HG02970 (cell line): ENCODE data around the gene ARSI.

Experiments used
- ATAC-seq: cut with Tn5 transposase; IDR thresholded peaks from one replicate; pipeline ENCODE4 v1.9.1; 2021; ENCODE audit warnings: mild to moderate bottlenecking, moderate library complexity, moderate number of reproducible peaks; ENCODE audit not compliant: unreplicated experiment, low FRiP score

Gene ARSI

DNA sequence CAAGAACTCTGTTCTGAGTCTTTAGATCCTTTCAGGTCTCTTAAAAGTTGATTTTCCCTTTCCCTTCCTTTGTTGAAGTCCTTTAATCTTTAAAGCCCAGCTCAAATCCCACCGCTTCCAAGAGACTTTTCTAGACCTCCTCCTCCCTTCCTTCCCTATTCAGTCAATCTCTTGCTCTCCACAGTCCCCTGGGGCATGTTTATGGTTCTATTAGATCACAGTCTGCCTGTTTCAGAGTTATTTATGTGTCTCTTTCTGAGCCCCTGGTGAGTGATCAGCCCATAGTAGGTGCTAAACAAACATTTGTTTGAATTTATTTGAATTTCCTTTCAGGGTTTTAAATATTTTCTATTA, 7.2 kb upstream of the ARSI start:
- ATAC-seq = no peak

DNA sequence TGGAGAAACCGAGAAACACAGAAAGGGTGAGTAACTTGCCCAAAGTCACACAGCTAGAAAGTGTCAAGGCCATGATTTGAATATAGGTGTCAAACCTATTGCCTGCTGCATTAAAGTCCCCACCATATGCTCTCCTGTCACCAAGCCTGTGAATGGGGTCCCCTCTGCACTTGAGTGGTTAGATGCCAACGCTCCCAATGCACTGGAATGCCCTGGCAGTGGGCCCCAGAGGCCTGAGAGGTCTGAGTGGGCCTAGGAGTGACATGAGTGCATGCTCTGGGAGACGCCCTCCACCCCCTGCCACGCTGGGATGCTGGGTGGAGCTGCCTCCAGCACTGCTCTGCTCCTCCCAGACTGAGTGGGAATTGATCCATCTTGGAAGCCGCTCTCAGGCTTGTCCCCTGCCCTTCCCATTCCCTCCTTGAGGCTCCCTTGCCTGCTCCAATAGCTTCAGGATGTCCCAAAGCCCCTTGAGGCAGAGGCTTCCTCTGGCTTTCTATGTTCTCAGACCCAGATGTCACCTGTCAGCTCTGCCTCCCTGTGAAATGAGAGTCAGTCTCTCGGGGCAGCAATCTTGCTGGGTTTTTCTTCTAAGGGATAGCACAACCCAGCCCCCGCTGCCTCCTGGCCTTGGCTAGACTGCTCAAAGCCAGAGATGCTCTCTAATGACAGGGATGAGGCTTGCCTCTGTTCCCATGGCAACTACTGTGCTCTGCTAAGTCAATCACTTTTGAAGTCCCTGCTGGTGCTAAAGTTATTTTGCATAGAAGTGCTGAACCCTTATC, 6.6 kb upstream of the ARSI start:
- no peak for ATAC-seq

DNA sequence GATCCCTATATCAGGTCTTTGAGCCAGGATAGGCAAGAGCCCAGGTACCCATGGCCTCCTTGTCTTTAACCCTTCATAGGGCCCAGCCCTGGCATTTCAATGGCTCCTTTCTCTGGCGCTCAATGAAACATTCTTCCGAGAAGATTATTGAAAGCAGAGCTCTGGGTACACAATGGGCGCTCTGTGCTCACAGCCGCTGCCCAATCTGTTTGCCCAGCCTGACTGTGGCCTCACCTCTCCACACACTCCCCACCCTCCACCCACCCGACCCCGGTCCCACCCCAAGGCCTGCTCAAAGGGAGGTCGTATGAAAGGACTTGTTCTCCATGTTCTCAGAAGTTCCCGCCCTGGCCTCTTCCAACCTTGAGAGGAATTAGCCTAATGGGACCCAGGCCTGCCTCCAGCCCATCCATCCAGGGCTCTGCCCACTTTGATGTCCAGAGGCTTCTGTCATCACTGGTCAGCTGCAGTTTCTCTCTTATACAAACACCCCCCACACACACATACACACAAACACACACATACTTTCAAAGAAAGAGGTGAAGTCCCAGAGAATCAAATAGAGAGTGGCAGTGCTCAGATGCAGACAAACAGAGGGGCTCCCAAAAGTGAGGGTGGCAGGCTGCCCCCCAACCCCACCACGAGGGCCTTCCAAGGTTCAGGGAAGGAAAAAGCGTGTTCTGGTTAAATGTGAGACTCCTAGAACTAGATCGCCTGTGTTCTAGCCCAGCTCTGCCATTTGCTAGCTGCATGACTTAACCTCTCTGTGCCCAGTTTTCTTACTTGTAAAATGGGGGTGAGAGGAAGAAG, 5.1 kb upstream of the ARSI start:
- no peak for ATAC-seq

DNA sequence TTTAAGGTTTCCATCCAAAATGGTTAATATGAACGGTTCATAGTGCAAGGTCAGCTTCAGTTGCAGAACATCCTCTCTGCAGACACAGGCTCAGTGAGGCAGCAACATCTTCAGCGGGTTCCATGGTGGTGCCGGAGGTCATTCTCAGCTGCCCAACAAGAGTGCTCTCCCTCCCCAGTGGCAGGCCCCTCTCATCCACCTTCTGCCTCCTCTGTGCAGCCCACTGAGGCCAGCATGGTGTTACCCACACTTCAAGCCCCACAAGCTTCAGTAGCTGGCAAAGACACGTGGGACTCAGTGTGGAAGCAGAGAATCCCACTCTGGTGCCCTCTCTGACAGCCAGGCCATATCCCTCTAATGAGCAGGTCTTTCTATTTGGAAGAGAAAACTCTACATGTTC, 4.1 kb upstream of the ARSI start:
- ATAC-seq = no peak

DNA sequence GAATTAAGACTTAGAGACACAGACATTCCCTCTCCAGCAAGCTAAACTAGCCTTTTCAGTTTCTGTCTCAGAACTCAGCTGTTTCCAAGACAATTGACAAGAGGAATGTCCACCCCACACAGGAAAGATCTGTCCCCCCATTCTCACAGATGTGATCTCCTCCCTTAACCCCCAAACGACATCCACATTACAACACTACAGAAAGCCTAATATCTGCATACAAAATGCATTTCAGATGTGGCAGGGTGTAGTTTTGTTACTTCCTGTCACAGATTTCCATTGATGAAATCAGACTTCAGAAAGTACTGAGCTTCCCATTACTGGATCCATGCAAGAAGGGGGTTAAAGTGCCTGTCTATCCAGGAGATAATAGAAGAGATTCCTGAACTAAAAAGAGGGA, 2.9 kb upstream of the ARSI start:
- no peak for ATAC-seq

DNA sequence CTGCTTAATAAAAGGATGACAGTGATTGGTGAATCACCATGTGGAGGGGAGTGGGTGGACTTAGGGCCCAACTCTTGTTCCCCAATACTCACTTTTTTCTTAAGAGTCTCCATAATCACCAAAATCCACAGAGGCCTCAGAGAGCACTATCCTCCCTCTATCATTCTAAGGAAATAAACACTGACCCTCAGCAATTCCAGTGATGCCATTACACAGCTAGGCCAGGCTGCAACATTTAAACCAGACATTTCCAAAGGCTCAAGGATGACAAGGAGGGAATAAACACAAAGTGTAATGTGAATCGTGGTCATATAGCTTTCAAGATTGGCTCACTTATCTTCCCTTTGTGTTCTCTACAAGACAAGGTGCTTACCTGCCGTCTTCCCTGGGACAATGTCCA, 2.4 kb upstream of the ARSI start:
- ATAC-seq = no peak

DNA sequence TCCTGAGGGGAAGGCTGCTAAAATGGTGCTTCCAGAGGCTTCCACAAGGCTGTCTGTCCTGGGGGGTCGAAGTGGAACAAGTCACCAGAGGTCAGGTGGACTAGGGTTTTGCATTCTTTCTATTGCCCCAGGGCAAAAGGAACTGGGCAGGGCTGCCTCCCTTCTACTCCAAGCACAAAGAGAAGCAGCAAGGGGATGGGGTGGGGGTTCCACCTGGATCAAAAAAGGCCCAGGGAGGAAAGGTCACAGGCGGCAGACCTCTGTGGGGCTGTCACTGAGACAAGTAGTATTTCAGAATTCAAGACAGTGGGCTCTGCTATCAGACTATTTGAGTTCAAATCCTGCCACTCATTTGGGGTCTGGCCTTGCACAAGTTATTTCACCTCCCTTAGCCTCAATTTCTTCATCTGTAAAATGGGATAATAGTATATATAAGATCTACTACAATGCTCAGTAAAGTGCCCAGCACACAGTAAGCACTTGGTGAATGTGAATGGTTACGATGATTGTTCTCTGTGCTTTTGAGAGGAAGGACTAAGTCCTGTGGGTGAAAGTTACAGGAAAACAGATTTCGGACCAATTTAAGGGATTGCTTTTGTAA, 1.9 kb upstream of the ARSI start:
- ATAC-seq = no peak

DNA sequence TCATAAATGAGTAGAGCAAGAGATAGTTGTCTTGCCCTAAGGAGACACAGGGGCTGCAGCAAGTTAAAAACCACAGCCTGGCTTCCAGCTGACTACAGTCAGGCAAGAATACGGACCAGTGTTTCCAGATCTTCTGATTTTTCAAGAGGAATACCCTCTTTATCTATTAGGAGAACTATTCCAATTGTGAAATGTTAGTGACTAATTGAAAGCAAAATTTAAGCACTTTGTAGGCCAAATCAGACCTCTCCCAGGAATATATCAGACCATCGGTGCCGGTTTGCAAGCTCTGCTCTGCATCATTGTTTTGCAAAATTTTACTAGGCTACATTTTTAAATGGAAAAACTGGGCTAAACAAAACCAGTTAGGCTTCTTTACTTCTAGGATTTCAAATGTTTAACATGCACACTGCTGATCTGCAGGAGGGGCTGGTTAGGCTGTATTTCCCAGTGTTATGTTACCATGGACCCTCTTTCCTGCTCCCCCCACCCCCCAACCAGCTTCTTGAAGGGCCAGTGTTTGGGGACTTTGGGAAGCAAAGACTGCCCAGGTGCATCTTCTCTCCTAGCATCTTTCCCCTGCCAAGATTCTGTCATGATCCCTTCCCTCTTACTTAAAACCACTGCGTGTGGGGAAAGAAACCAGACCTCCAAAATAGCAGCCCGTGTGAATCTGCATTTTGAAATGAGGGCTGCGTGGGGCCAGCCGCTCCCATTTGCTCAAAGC, 1.1 kb upstream of the ARSI start:
- ATAC-seq = no peak

DNA sequence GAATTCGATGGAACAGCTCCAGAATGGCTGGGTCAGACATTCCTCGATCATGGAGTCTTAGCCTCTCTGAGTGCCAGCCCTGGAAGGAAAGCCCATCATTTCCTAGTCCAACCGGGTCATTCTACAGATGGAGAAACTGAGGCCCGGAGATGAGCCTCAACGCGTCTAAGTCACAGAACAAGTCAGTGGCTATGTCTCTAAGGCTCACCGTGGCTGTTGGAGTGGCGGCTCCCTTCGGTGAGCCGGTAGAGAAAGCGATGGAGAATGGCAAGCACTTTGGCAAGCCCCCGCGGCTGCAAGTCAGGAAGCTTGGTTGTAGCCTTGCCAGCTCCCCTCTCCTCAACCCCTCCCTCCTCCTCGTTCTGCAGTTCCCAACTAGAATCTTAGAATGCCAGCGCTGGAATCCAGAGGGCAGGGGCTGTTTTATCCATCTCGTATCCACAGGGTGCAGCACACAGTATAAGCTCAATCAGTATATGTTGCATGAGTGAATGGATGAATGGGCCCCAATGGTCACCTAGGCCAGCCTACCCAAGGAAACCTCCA, 438 bp upstream of the ARSI start:
- ATAC-seq = no peak

DNA sequence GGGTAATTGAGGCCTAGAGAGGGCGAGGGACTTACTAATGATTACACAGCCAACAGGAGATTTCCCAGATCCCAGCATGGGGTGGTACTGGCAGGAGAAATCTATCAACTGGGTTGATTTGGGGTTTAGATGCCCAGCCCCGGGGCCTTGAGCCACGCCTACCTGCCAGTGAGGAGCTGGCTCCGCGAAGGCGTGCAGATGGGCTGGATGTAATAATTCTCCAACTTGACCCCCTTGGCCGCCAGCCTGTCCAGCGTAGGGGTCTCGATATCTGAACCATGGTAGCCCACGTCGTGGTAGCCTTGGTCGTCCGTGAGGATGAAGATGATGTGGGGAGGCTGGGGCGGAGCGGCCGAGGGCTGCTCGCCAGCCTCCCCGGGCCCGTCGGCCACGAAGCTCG, 804 bp downstream of the ARSI start:
- no peak for ATAC-seq

DNA sequence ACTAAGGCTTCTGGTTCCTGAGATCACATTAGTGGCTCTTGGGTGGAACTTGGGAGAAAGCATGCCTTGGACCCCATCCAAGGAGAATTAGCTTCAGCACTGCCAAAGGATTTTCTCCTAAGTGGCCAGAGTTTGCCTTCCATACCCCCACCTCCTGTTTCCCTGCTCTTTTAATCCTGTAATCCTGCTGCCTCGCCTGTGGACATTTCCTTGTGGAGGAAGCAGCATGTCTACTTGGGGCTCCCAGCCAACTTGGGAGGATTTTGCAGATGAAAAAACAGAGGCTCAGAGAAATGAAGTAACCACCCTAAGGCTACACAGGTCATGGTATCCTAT, 1.6 kb downstream of the ARSI start:
- ATAC-seq = no peak

DNA sequence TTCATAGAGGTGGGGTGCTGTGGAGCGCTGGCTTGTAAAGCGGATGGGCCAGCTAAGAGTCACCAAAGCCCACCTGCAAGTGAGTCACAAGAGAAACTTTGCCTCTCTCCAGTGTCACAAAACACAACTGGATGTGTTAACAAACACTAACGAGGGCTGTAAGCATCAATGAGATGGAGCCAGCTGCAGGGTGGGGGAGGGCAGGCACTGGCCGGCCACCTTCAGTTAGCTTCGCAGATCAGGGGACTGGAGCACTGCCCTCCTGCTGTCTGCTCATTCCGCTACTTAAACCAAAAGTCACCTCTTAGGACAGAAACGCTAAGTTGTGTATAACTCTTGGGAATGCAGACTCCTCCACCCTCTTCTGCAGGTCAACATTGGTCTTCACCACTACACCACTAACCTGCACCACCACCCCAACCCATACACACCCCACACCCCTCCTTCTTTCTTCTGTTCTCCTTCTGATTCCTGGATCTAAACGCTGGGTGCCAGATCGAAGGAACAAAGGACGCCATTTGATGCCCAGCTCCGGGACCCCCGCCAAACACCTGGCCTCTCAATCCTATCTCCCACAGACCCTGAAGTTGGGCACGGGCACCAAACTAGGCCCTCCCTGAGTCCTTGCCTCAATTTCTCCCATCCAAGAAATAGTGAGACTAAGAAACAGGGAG, 2.1 kb downstream of the ARSI start:
- no peak for ATAC-seq

DNA sequence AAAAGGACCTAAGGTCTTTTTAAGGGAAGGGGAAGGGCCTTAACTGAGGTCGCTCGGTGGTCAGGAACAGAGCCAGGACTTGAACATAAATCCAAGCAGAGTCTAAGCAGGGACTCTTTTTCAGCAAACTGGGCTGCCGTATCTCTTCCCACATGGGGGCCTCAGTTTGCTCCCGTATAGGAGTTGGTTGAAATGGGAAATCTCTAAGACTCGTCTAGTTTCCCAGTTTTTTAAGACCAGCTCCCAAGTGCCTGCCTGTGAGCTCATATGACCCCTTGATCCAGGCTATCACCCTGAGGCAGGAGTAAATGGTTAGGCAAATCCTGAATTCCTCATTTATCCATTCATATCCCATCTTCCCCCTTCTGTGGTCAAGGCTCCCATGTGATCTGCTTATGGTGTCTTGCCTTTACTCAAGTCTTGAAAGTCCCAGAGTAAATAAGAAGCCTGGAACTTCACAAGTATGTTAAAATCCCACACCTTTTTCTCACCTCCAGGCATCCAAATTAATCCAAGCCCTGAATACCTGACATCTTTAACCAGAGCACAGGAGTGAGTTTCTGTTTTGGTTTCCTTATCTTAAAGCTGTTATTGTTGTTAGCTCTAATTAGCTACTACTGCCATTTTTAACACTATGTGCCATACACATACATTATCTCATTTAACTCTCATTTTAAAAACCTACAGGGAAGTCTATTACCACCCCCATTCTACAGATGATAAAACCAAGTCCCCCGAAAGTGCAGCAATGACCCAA, 3.0 kb downstream of the ARSI start:
- no peak for ATAC-seq

DNA sequence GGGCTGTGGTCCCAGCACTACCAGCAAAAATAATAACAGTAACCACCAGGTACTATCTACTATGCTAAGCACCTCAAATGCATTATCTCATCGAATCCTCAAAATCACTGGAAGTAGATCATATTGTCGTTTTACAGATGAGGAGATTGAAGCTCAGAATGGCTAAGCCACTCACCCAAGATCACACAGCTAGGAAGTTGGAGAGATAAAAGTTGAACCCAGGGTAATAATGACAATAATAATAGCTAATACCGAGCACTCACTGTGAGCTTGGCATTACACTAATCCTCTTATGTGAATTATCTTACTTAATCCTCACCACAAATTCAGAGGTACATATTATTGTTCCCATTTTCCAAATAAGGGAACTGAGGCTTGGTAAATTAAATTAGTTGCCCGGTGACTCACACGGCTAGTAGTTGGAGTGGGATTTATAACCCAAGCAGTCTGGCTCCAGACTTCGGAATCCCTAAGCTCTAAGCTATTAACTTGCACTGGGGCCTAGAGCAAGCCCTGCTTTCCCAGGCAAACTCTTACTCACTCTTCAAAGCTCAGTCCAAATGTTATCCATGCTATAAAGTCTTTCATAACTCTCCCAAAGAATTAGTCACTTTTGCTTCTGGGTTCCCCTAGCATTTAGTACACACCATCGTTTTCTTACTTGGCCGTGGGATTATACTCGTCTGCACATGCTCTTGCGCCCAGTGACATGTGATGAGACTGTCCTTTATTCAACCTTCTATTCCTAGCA, 3.8 kb downstream of the ARSI start:
- no peak for ATAC-seq

DNA sequence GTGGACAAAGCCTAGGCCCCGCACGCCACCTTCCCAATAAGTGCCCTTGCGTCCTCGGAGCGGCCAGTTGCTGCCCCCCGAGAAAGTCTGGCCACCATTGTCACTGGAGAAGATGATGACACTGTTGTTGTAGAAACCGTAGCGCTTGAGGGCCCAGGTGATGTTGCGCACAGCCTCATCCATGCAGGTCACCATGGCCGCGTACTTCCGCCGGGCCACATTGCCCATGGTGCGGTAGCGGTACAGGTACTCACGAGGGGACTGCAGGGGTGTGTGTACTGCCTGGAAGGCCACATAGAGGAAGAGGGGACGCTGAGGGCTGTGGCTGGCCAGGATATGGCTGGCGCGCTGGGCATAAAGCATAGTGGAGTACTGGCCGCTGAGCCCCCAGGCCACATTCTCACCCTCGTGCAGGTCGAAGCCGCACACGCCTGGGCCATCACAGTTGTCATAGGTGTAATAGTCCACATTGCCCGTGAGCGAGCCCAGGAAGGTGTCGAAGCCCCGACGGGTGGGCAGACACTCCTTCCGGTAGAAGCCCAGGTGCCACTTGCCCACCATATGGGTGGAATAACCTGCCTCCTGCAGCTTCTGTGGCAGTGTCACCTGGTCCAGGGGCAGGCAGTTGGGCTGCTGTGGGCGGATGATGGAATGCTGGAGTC, 4.6 kb downstream of the ARSI start:
- no peak for ATAC-seq

DNA sequence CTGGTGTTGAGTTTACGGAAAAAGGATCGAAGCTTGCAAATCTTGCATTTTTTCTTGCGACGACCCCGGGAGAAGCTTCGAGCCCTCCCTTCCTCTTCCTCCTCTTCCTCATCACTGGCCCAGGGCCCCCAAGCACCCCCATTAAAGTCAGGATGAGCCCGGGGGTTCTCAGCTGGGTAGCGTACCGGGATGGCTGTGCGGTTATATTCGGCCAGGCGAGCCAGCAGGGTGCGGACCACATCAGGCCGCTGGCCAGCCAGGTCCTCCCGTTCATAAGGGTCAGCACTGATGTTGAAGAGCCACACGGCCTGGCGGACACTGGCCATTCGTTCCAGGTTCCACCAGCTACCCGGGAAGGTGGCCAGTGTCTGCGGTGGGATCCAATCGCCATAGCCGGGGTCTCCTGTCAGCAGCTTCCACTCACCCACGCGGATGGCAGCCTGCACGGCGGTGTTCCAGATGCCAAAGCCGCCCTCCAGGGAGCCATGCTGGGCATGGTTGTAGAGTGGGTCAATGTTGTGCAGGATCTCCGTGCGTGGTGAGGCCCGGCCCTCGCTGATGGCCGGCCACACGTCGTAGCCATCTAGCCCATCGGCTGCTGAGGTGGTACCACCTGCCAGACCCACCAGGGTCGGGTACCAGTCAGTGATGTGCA, 5.3 kb downstream of the ARSI start:
- no peak for ATAC-seq

DNA sequence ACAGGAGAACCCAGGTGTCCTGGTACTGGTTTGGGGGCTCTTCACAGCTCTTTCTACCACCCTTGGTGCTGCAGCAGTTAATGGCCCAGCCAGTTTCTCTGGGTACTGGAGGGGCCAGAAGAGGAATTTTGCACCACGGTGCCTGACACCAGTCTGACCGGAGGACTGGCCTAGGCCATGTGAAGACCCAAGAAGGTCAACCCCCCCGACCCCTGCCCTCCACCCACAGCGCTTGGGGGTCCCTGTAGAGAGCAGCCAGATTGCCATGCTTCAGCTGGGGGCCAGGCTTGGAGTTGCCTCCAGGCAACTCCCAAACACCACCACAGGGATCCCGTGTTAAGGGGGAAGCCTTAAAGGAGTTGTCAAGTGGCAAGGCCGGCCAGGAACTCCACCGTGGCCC, 6.2 kb downstream of the ARSI start:
- no peak for ATAC-seq
